SH-SY5Y (cell line): ENCODE results near the gene CBLB.

Source experiments
- GATA2 ChIP-seq: IDR thresholded peaks from 2 replicates; pipeline ENCODE4 v1.6.1; 2011; ENCODE audit warnings: mild to moderate bottlenecking, low read depth, low read length
- GATA3 ChIP-seq: IDR thresholded peaks from 2 replicates; pipeline ENCODE4 v1.6.1; 2011; ENCODE audit warnings: low read depth, mild to moderate bottlenecking, low read length, moderate library complexity

- TF ChIP-seq GATA2 (no peak), GATA3 (no peak)
Measured at GRCh38 chr3:105829871-105830622, 38.8 kb downstream of the CBLB start.
